NCI-H128 (cell line): Measurements from ENCODE around the gene SEMA6A.

Experiments
- DNase-seq: peaks from one replicate; lab custom pipeline; 2025; ENCODE audit not compliant: unreplicated experiment; lab: John Stamatoyannopoulos, UW

Gene SEMA6A

DNA sequence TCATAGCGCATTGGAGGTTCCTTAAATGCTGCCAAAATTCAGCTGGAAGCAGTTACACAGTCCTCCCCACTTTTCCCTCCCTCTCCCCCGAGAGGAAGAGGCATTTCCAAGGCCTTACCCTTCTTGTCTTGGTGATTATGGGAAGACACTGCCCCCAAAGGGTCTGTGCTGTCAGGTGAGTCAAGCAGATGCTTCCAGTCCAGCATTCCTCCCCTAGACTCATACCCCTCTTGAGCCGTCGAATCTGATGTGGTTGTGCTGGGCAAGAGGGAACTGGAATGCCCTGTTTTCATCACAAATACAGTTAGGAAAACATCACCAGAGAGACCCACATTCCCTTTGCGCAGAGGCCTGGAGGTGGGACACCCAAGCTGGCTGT lies 107.2 kb downstream of the SEMA6A start:
- no peak for DNase-seq

DNA sequence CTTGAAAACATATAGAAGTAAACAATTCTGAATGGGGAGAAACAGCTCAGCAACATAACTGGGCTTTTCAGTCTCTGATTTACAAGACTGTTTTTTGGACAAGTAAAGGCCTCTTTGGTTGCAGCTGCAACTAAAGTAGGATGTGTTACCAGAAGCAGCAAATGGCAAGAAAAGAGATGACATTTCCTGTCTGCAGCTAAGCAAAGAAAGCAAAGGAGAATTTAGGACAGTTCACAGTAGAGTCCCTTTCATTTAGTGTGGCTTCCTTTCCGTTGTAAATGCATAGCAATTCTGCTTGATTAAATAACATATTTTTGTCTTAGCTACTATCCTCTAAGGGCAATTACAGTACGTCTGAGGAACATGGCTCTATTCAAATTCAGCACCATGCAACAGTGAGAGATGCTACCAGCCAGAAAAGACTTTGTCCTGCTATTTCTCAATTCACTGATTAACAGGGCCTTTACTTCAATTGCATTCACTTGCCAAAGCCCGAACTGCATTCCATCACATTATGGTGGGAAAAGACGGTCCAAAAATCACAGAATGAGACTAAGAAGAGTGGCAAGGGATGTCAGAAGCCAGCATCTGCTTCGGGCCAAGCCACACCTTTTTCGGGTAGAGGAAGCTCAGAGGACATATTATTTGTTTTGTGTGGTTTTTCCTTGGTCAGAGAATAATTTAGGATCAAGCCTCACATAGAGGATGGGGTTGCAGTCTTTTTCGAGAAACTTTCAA lies 107.7 kb downstream of the SEMA6A start:
- no peak for DNase-seq

DNA sequence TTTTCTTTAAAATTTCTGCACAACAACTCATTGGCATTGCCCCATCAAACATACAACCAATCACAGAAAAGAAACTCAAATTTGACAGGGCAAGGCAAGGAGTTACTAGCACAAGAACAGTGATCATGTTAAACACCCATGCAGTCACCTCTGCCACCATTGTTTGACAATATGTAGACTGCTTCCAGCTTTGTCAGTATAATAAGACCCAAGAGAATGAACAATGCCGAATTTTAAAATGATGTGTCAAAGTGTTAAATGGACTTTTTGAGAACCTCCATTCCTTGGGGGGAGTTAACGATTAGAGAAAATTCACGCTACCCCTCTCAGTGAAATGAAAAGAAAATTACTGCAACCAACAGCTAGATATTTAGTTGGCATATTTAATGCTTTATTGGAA lies 109.2 kb downstream of the SEMA6A start:
- DNase-seq, result no peak

DNA sequence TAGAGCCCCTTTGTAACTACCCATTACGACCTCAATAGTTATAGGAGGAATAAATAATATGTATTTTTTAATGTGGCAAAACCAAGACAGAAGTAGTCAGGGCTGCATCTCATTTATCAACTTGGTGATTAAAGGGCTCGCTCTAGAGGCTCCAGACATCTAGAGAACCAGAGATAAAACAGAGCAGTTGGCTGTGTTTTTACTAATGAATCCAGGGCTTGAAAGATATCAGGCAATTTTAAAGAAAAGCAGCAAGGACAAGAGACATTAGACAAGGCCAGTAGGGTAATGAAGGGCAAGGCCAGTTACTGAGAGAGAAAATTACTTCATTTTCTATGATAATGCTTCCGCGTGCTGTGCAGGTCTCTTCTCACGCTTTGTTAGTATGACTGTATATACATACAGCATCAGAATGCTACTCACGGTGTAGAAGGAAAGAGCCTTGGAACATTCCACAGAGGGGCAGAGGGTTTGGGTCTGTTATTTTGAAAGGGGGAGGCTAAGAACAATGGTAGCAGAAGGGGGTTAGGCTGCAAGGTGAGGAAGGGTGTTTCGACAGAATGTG lies 110.4 kb downstream of the SEMA6A start:
- no peak for DNase-seq

DNA sequence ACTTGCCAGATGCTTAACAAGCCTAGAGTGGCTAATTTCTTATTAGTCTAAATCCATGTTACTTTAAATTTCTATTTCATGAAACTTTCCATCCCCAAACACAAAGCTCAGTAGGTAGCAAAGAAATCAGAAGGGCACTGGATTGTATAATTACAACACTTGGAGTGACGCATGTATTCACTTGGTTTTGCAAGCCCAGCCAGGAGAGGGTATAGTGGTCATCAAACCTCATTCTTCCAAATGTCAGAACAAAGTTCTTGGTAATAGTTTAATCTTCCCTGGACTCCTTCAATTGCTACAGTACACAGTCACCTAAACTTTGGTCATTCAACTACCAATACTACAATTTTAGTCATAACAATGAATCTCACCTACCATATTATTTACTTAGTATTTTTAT lies 112.1 kb downstream of the SEMA6A start:
- no peak for DNase-seq

DNA sequence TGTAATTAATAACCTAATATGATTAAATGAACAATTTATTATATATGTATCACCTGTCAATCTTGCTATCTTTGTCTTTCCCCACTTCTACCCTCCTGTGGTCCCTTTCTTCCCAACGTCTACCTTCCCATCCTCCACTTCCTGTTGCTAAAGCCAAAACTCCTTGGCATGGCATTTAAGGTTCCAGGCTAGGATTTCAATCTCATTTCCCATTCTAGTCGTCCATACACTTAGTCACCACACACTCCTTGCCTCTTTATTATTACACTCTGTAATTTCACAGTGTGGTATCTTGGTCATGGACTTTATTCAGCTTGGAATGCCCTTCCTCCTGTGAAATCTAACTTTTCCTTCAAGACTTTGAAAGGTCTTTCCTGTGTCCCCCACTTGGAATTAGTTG lies 115.3 kb downstream of the SEMA6A start:
- DNase-seq, result no peak

DNA sequence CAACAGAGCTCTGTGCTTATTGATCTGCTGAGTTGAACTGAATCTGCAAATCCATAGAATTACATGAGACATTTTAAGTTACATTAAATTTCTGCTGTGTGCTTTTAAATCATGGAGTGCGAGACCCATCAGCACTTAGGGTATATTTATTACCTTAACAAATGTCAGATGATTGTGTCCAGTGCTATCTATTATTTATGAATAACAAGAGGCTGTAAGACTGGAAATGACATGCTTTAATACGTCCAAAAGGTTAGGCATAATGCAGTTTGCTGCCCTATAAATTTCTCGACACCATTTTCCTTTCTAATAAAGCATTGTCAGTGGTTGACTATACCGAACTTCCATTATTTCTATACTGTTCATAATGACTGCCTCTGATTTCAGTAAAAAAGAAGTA lies 117.6 kb downstream of the SEMA6A start:
- no peak for DNase-seq

DNA sequence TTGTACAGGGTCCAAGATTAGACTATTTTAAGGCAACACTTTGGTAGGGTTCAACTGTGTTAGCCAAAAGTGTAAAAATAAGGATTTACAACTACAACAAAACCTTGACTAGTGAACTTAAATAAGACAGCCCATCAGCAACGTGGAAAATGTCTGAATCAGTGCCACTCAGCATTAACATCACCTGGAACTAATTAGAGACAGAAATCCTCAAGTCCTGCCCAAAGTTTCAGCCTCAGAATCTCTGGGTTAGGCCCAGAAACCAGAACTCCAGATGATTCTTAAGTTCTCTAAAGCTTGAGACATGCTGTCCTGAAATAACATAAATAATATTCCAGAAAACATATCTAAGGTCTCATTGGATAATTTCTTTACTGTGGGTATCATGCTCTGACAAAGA lies 118.6 kb downstream of the SEMA6A start:
- DNase-seq, result no peak

DNA sequence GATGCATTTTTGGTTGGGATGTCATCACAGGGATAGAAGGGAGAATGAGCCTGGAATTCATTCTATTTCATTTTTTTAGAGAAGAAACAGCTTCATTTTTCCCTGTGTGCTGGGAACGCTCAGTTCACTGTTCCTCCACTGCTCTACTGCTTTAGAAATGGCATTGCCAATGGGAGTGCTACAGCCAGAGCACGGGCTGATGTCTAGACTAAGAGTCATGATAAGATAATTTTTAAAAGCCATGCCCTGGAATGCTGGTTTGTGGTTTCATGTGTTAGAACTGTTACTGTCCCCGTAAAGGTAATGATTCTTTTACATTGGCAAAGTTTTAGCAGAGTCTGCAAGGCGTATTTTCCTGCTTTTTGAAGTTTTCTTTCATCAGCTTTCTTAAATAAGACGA lies 119.6 kb downstream of the SEMA6A start:
- DNase-seq, result no peak

DNA sequence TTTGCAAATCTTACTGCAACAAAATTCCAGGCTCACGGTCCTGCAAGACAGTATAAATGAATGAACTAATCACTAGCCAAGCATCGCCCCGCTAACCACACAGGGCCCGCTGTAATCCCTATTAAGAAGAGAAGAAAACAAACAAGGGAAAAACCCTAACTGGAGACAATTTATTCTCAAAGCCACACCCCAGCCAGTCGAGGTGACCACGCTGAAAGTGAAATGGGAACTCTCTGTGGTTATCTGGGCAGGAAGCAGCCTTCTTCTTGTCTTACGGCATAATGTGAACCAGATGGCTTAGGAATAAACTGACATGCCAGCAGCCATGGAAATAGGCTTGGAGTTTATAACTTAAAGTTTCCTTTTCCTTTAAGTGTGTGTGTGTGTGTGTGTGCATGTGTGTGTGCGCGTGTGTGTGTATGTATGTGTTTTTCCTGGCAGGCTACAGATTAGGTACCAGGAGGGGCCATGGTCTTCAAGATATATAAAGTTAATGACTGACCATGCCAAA lies 120.2 kb downstream of the SEMA6A start:
- no peak for DNase-seq

DNA sequence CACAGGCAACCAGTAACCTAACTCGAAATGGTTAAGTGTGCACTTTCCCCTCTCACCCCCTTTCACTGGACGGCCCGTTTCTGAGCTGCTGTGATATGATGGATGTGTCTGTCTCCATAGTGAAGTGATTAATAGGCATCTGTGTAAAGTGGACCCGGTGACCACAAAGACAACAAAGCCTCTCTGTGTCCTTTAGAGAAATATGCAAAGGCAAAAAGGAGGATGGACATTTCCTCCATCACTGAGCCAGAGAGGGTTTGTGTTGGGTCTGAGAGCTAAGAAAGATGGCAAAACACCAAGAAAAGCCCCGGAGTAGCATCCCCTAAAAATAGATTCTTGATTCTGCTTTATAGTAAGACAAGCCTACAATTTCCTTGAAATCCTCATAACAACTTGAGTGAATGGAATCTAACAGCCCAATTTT lies 120.6 kb downstream of the SEMA6A start:
- DNase-seq, result no peak

DNA sequence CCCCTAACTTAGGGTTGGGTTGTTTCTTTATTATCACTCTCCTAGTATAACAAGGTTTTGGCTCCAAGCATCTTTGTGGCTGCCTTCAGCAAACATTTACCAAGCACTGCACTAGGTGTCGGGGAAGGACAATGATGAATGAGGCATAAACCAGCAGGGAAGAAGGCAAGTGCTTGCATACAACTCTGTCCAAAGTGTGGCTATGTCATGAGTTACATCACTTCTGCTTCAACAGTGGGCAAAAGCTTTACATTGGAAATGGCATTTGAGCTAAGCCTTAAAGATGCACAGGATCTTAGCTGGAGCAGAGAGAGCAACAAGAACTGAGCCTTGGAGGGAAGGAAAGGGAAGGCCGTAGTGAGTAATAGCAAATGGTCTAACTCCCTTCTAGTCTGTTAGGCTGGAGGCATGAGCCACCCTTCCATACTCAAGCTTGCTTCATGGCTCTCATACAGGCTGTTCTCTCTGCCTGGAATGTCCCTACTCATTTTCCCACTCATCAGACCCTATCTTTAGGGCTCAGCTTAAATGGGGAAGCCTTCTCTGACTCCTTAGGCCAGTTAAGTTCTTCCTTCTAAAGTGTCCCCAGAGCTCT lies 121.8 kb downstream of the SEMA6A start:
- no peak for DNase-seq

DNA sequence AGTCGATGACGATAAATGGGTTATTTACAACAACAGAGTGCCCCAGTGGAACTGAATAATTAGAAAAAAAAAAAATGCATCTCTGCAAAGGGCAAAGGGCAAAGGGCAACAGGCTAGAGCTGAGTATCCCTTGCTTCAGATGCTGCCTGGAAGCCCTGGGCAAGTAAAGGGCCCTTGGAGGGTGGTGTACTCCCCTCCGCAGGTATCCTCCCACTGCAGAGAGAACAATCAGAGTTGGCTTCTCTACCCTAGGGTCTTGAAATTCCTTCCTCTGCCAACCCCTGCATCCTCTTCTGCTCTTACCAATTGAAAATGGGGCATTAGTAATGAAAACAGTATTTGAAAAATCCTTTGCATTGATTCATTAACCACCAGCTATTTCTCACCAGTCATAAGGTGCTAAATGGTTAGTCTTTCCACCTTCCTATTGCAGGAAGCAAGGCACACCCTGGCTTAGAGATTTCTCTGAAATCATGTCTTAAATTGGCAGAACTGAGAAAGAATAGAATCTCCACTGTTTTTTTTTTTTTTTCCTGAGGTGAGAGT lies 122.6 kb downstream of the SEMA6A start:
- DNase-seq, result no peak

DNA sequence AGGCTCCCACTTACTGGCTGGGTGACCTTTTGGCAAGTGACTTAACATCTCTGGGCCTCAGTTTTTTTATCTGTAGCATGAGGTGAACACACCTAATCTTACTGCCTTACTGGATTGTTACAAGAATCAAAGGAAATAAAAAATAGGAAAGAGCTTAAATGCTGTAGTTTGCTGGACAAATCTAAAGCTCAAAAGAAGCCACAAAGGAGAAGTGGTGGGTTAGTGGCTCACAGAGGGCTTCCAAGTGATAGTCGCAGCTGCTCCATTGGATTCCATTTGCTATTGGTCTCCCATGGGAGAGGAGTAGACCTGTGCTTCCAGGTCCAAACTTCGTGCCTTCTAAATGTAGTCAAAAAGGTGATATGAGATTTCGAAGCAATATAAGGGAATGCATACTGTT lies 123.6 kb downstream of the SEMA6A start:
- no peak for DNase-seq

DNA sequence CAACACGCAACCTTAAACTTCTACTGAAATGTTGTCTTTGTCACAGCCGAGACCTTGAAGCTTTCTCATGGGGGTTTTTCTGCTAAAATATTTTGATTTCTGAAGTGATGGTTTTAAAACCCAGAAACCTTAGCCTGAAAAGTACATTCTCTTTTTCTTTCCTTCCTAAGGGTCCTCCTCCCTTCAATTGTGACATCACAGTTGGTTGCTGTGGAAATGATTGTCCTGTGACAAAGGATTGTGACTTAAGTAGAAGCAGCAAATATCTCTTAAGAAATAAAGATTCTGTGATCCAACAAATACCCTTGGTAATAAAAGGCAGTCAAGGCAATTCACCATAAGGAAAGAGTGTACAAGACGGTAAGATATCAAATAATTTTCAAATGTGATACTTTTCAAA lies 125.2 kb downstream of the SEMA6A start:
- DNase-seq, result no peak

DNA sequence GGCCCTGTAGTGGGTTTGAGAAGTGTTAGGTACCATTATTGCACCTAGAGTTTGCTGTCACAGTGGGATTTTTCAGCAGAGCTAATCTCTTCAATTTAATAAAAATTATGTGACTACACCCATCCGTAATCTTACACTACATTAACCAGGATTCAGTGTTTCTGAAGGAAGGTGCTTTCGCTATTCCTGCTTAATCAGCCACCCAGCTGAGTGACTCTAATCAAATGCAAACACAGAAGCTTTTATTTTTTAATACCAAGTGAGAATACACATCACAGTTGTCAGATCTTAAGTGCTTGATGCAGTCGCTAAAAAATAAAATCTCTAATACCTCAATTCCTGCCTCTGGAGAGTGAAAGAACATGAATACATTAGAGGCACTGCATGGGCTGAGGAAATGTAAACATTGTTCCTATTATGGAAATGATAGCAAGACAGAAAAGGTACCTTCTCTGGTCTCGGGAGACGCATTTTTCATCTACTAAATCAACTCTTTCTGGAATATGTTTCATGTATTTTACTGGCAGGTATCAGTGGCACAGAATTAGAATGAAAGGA lies 125.7 kb downstream of the SEMA6A start:
- peak; percentile 44 for DNase-seq

DNA sequence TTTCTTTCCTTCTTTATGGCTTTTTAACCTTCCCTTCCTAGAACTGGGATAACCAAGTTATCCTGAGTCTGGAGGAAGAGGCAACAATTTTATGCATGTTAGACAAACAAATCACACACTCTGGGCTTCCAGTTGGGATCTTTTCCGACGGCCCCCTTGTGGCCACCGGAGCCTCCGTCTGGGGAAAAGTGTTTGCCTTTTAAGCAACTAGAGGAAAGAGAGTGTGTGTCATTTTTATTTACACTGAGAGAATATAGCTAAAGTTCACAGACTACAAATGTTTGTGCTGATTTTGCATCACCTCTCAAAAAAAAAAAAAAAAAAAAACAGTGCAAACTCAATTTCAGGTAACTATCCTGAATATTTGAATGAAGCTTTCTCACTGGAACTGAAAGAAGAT lies 126.2 kb downstream of the SEMA6A start:
- DNase-seq, result no peak

DNA sequence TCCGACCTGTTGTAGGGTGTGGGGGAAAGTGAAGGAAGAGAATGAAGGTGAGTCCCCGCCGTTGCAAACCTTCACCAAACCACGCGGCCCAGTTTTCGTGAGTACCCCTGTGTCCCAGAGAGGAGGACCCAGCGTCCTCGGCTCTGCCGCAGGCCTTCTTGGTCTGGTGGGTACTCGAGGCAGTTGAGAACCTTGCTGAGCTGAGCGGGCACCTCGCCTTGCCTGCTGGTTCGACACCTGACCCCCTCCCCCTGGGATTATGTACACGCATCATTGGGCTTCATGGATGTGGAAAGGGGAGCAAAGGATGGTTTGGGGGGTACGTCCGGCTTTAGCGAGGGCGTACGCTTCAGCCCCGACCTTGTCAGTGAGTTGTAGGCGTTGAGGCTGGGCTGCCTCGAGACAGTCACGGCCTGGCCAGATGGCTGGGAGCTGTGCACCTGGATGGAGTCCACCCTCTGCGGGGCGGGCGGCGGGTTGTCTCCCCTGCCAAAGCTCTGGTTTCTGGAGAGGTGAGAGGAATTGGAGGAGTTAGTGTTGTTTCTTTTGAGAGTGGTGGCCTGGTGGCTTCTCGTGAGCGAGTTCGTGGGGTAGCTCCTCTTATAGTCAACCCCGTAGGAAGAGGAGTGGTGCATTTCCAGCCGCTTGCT lies 128.1 kb downstream of the SEMA6A start:
- no peak for DNase-seq

DNA sequence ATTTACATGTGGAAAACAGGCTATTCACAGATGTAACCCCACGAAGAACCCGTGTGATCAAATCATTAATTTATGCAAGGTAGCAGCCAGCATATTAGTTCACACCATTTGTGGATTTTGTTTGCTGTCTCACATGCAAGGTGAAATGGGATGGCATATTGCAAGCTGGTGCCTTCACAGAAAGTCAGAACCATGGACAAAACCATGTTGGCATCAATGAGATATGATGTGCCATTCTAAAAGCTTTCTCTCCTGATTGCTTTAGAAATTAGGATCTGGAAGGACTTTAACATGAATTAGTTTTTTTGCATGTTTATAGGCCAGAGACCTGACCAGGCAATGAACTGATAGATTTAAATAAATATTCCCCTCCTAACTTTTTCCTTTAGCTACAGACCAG lies 129.3 kb downstream of the SEMA6A start:
- no peak for DNase-seq

DNA sequence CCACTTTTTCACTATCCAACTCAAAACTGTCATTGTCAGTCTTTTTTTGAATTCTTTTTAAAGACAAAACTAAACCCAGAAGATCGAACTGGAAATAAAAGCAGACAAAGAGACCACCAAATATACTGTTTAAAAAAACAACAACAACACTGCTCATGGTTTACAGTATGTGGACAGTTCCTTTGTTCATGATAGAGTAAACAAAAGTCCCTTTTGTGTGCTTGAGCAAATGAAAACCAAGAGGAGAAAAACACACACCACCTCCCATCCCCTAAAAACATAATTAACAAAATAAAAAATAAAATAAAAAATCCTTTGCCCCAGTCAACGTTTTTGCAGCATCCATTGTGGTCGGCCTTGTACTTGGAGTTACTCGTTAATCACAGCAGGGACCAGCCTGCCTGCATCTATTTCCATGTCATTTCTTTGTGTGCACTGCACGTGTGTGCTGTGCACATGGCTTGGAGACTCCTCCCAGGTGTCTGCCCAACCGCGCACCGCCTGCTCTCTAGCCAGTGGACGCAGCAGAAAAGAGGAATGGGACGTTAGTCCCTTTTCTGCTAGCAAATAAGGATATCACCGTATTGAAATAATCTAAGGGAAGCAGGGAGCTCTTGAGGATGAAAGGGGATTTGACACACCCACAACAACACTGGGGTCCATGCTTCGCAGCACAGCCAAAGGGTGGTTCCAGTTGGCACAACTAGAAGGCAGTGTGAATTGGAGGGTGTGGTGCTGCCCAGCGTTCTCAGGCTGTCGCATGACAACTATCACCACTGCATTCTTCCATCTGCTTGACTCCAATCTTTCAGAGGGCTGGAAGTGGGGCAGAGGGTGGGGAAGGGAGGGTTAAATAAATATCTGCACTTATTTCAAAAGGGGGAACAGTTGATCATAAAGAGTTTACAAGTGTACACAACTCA lies 130.0 kb downstream of the SEMA6A start:
- DNase-seq, result no peak
